Activated naive CD4-positive, alpha-beta T cell treated with anti-CD3 and anti-CD28 coated beads, Interleukin-2, amount 10 ng/mL, durations not matched to agents 7 days and 5 days (primary cell): ENCODE measurements around the gene OR2Z1.

Source experiments
- CTCF ChIA-PET: fragments of 350-600 bp; sonication (Branson Sonifier 250); formaldehyde crosslinking; loops from one replicate; lab custom pipeline; 2021; ENCODE audit warnings: antibody characterized with exemption; lab: Charles Lee
- DNase-seq: peaks from one replicate; pipeline ENCODE4 v3.0.0-alpha.2; 2020
- H3K27ac Mint-ChIP-seq: one replicate; pipeline ENCODE4 v1.8.0; 2021; ENCODE audit warnings: mild to moderate bottlenecking, moderate library complexity, mixed read lengths
- H3K27me3 Mint-ChIP-seq: one replicate; pipeline ENCODE4 v1.8.0; 2021; ENCODE audit warnings: mild to moderate bottlenecking, mixed read lengths
- H3K36me3 Mint-ChIP-seq: one replicate; pipeline ENCODE4 v1.8.0; 2021; ENCODE audit warnings: mixed read lengths
- H3K4me1 Mint-ChIP-seq: one replicate; pipeline ENCODE4 v1.8.0; 2021; ENCODE audit warnings: mixed read lengths
- H3K4me3 Mint-ChIP-seq: one replicate; pipeline ENCODE4 v1.8.0; 2021; ENCODE audit warnings: mild to moderate bottlenecking, moderate library complexity, mixed read lengths
- H3K9me3 Mint-ChIP-seq: one replicate; pipeline ENCODE4 v1.8.0; 2021; ENCODE audit warnings: mixed read lengths

OR2Z1 gene

DNA sequence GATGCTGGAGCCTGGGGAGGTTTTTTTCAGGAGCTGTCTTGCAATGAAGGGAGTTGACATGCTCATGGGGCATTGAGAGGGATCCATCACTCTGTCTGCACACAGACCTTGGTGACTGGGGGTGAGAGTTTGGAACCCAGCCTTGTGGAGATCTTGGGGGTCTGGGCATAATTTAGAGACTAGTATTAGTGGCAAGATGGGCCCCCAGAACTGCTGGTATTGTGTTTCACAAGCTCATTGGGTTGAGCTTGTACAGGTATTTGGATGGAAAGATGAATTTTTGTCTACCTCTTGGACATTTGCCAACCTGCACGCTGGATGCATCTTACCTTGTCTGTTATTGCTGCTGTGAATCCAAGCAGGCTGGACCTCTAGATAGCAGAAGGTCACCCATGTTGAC, at the start of gene OR2Z1:
OR2Z1 (plus strand) TSS at position 301 of the 400 bp plus-strand sequence. CDS start 9,395 bp downstream, outside the sequence.
- H3K4me1 Mint-ChIP-seq = no peaks in the 10 kb centered on the region
- no peak within 1 kb of the TSS for H3K27ac Mint-ChIP-seq
- peaks cover 7% of the 10 kb centered on the region for H3K9me3 Mint-ChIP-seq
- H3K4me3 Mint-ChIP-seq = no peak within 1 kb of the TSS
- DNase-seq = no peak
- CTCF ChIA-PET = interaction anchor here (1.1 kb wide), 1 partner anchor 22 kb away, joined by 3 read pairs; no protein-coding TSS in a partner anchor
- peaks cover 57% of the 10 kb centered on the region for H3K27me3 Mint-ChIP-seq
- H3K36me3 Mint-ChIP-seq = no peaks in the 10 kb centered on the region

DNA sequence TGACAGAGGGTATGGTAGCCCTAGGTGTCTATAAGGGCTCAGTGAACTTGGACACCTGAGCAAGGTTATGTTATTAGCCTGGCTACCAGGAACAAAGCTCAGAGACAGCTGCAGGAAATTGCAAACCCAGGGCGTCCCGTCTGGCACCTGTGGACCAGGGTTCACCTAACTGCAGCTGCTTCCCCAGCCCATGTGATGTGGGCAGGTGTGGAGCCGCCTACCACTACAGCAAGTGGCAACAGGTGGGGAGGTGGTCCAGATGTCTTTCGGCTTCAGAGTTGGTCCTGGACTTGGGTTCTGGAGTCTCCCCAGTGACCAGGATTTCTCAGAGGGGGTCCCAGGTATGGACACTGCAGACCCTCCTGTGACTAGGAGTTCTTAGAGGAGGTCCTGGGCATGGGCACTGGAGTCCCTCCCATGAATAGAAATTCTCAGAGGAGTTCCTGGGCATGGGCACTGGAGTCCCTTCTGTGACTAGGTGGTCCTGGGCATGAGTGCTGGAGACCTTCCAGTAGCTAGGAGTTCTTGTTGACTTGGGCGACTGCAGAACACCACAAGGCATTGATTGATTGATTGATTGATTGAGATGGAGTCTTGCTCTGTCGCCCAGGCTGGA, 48.0 kb upstream of the OR2Z1 start:
- Mint-ChIP-seq H3K27me3 (peaks cover 68% of the 10 kb centered on the region), H3K9me3 (peaks cover 10% of the 10 kb centered on the region), H3K4me3 (no peak overlapping the region), H3K4me1 (peaks cover 56% of the 10 kb centered on the region), H3K27ac (no peak overlapping the region), H3K36me3 (peaks cover 3% of the 10 kb centered on the region)
- CTCF ChIA-PET = interaction anchor here (0.9 to 1.0 kb wide), 2 partner anchors 14 to 18 kb away, joined by 4 read pairs; no protein-coding TSS in a partner anchor
- no peak for DNase-seq

- Mint-ChIP-seq H3K4me3 (no peak overlapping the region), H3K27ac (peak overlapping the region; percentile 16), H3K4me1 (peaks cover 42% of the 10 kb centered on the region), H3K36me3 (peaks cover 2% of the 10 kb centered on the region), H3K9me3 (peaks cover 9% of the 10 kb centered on the region), H3K27me3 (peaks cover 64% of the 10 kb centered on the region)
- CTCF ChIA-PET = no interaction called here
- no peak for DNase-seq
These were observed 46.4 kb upstream of the OR2Z1 start for GRCh38 chr19:8675066-8675465.

DNA sequence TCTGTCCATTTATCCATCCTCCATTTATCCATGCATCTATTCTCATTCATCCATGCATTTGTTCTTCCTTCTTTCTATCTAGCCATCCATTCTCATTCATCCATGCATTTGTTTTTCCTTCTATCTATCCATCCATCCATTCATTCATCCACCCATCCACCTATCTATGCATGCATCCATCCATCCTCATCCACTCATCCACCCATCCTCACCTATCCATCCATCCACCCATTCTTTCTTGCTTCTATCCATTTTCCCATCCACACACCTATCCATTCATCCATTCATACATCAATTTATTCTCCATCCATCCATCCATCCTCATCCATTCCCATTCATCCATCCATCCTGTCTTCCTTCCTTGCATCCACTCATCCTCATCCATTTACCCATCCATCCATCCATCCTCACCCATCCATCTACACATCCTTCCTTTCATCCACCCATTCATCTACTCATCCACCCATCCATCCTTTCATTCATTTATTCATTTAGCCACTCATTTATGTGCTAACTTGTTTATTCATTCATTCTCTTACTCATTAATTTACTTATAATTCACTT, 43.1 kb upstream of the OR2Z1 start:
- Mint-ChIP-seq H3K9me3 (peaks cover 10% of the 10 kb centered on the region), H3K27ac (no peak overlapping the region), H3K4me1 (peaks cover 46% of the 10 kb centered on the region), H3K27me3 (peaks cover 63% of the 10 kb centered on the region), H3K36me3 (peaks cover 2% of the 10 kb centered on the region), H3K4me3 (no peak overlapping the region)
- CTCF ChIA-PET = no interaction called here
- no peak for DNase-seq

- CTCF ChIA-PET = interaction anchor here (1.4 kb wide), 1 partner anchor 13 kb away, joined by 3 read pairs; no protein-coding TSS in a partner anchor
- H3K4me1 Mint-ChIP-seq = peaks cover 29% of the 10 kb centered on the region
- no peaks in the 10 kb centered on the region for H3K36me3 Mint-ChIP-seq
- H3K4me3 Mint-ChIP-seq = no peak overlapping the region
- no peak overlapping the region for H3K27ac Mint-ChIP-seq
- DNase-seq = no peak
- peaks cover 10% of the 10 kb centered on the region for H3K9me3 Mint-ChIP-seq
- H3K27me3 Mint-ChIP-seq = peaks cover 45% of the 10 kb centered on the region
These were observed 40.6 kb upstream of the OR2Z1 start for GRCh38 chr19:8680676-8681344.

GRCh38 chr19:8681345-8682029, 39.9 kb upstream of the OR2Z1 start:
- Mint-ChIP-seq H3K9me3 (peaks cover 10% of the 10 kb centered on the region), H3K36me3 (no peaks in the 10 kb centered on the region), H3K4me1 (peaks cover 27% of the 10 kb centered on the region), H3K27ac (peak overlapping the region; percentile 24), H3K4me3 (no peak overlapping the region), H3K27me3 (peaks cover 42% of the 10 kb centered on the region)
- DNase-seq = no peak
- CTCF ChIA-PET = interaction anchor here (1.4 kb wide), 1 partner anchor 13 kb away, joined by 3 read pairs; no protein-coding TSS in a partner anchor

- CTCF ChIA-PET = interaction anchor here (1.4 kb wide), 1 partner anchor 12 kb away, joined by 3 read pairs; no protein-coding TSS in a partner anchor
- peaks cover 10% of the 10 kb centered on the region for H3K9me3 Mint-ChIP-seq
- H3K36me3 Mint-ChIP-seq = no peaks in the 10 kb centered on the region
- H3K4me1 Mint-ChIP-seq = peaks cover 27% of the 10 kb centered on the region
- DNase-seq = no peak
- no peak overlapping the region for H3K27ac Mint-ChIP-seq
- H3K27me3 Mint-ChIP-seq = peaks cover 36% of the 10 kb centered on the region
- H3K4me3 Mint-ChIP-seq = no peak overlapping the region
These were observed 39.0 kb upstream of the OR2Z1 start for GRCh38 chr19:8682472-8682871.

DNA sequence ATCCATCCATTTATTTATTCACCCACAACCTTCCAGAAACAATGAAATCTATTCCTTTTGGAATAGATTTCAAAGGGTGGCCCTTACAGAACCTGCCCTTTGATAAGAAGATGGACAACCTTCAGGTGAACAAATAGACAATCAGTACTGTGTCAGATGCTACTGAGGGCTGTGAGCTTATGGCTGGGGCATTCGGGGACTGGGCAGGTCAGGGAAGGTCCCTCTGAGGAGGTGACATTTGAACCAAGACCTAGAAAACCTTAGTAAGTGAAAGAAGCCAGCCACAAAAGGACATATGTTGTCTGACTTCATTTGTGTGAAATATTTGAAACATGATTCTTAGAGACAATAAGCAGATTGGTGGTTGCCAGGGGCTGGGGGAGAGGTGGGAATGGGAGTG, 38.5 kb upstream of the OR2Z1 start:
- Mint-ChIP-seq H3K36me3 (no peaks in the 10 kb centered on the region), H3K4me1 (peaks cover 27% of the 10 kb centered on the region), H3K27me3 (peaks cover 36% of the 10 kb centered on the region), H3K27ac (no peak overlapping the region), H3K9me3 (peaks cover 8% of the 10 kb centered on the region), H3K4me3 (no peak overlapping the region)
- CTCF ChIA-PET = no interaction called here
- DNase-seq = no peak

- peaks cover 27% of the 10 kb centered on the region for H3K4me1 Mint-ChIP-seq
- peaks cover 34% of the 10 kb centered on the region for H3K27me3 Mint-ChIP-seq
- CTCF ChIA-PET = interaction anchor here (0.6 to 2.3 kb wide), 3 partner anchors 9 to 43 kb away, joined by 3 to 7 read pairs (median 6); no protein-coding TSS in a partner anchor
- peaks cover 2% of the 10 kb centered on the region for H3K9me3 Mint-ChIP-seq
- H3K27ac Mint-ChIP-seq = no peak overlapping the region
- no peak overlapping the region for H3K4me3 Mint-ChIP-seq
- DNase-seq = no peak
- H3K36me3 Mint-ChIP-seq = no peaks in the 10 kb centered on the region
These were observed 37.2 kb upstream of the OR2Z1 start for GRCh38 chr19:8684001-8684902.

- peaks cover 42% of the 10 kb centered on the region for H3K27me3 Mint-ChIP-seq
- no peak overlapping the region for H3K27ac Mint-ChIP-seq
- H3K4me1 Mint-ChIP-seq = peaks cover 17% of the 10 kb centered on the region
- peaks cover 2% of the 10 kb centered on the region for H3K9me3 Mint-ChIP-seq
- no peak for DNase-seq
- H3K4me3 Mint-ChIP-seq = no peak overlapping the region
- CTCF ChIA-PET = interaction anchor here (2.0 kb wide), 1 partner anchor 31 kb away, joined by 6 read pairs; no protein-coding TSS in a partner anchor
- H3K36me3 Mint-ChIP-seq = no peaks in the 10 kb centered on the region
These were observed 34.9 kb upstream of the OR2Z1 start for GRCh38 chr19:8686549-8686948.

- Mint-ChIP-seq H3K36me3 (no peaks in the 10 kb centered on the region), H3K4me1 (peaks cover 11% of the 10 kb centered on the region), H3K27me3 (peaks cover 54% of the 10 kb centered on the region), H3K4me3 (no peak overlapping the region), H3K9me3 (no peaks in the 10 kb centered on the region), H3K27ac (no peak overlapping the region)
- CTCF ChIA-PET = no interaction called here
- no peak for DNase-seq
These were observed 32.5 kb upstream of the OR2Z1 start for GRCh38 chr19:8688930-8689329.

DNA sequence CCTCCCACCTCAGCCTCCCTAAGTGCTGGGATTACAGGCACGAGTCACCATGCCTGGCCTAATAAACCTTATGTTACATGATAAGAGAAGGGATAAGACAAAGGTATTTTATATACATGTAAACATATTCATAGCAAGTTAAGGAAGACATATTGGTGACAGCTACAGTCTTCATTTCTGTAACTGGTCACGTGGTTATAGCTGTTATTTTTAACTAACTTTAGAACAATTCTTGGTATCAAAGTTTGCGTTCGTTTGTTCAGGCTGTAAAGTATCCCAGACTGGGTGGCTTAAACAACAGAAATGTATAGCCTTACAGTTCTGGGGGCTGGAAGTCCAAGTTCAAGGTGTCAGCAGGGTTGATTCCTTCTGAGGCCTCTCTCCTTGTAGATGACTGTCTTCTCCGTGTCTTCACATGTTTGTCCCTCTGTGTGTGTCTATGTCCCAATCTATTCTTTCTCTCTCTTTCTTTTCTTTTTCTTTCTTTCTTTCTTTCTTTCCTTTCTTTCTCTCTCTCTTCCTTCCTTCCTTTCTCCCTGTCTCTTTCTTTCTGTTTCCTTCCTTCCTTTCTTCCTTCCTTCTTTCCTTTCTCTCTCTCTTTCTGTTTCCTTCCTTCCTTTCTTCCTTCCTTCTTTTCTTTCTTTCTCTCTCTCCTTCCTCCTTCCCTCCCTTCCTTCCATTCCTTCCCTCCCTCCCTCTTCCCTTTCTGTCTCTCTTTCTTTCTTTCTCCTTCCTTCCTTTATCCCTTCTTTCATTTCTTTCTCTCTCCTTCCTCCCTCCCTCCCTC, 30.5 kb upstream of the OR2Z1 start:
- no peak for DNase-seq

More for the DNA sequence above, 30.5 kb upstream of the OR2Z1 start:
- Mint-ChIP-seq H3K27ac (no peak overlapping the region), H3K4me3 (no peak overlapping the region), H3K36me3 (no peaks in the 10 kb centered on the region), H3K4me1 (peaks cover 27% of the 10 kb centered on the region), H3K27me3 (peaks cover 64% of the 10 kb centered on the region), H3K9me3 (no peaks in the 10 kb centered on the region)
- CTCF ChIA-PET = interaction anchor here (0.7 to 5.4 kb wide), 2 partner anchors 35 to 687 kb away, joined by 3 to 98 read pairs; no protein-coding TSS in a partner anchor
